ENCODE data around the gene IL31RA.

IL31RA gene

GRCh38 chr5:55902696-55903095 is 51.5 kb downstream of the IL31RA start:
- DNase-seq (ENCODE audit: low spot score) = no peak

GRCh38 chr5:55903121-55903701 is 52.1 kb downstream of the IL31RA start:
- DNase-seq (ENCODE audit: low spot score) = no peak

- DNase-seq (ENCODE audit: low spot score) = no peak
These were observed 53.0 kb downstream of the IL31RA start for GRCh38 chr5:55904152-55904551.

GRCh38 chr5:55905251-55905650 is 54.1 kb downstream of the IL31RA start:
- no peak for DNase-seq (ENCODE audit: low spot score)

GRCh38 chr5:55907927-55908326 is 56.8 kb downstream of the IL31RA start:
- no peak for DNase-seq (ENCODE audit: low spot score)

- no peak for DNase-seq (ENCODE audit: low spot score)
These were observed 57.6 kb downstream of the IL31RA start for GRCh38 chr5:55908804-55909203.

GRCh38 chr5:55911784-55912653 is 60.9 kb downstream of the IL31RA start:
- DNase-seq (ENCODE audit: low spot score) = no peak

- DNase-seq (ENCODE audit: low spot score) = no peak
These were observed 62.6 kb downstream of the IL31RA start for GRCh38 chr5:55913466-55914413.

GRCh38 chr5:55914971-55915370 is 63.8 kb downstream of the IL31RA start:
- no peak for DNase-seq (ENCODE audit: low spot score)

- no peak for DNase-seq (ENCODE audit: low spot score)
These were observed 64.6 kb downstream of the IL31RA start for GRCh38 chr5:55915783-55916182.

- no peak for DNase-seq (ENCODE audit: low spot score)
These were observed 65.8 kb downstream of the IL31RA start for GRCh38 chr5:55916986-55917385.

- no peak for DNase-seq (ENCODE audit: low spot score)
These were observed 66.4 kb downstream of the IL31RA start for GRCh38 chr5:55917402-55918086.

- DNase-seq (ENCODE audit: low spot score) = no peak
These were observed 67.2 kb downstream of the IL31RA start for GRCh38 chr5:55918087-55919035.

- DNase-seq (ENCODE audit: low spot score) = no peak
These were observed 68.5 kb downstream of the IL31RA start for GRCh38 chr5:55919625-55920024.

- no peak for DNase-seq (ENCODE audit: low spot score)
These were observed 69.6 kb downstream of the IL31RA start for GRCh38 chr5:55920784-55921183.

GRCh38 chr5:55921617-55922016 is 70.5 kb downstream of the IL31RA start:
- DNase-seq (ENCODE audit: low spot score) = no peak

GRCh38 chr5:55923177-55923771 is 72.1 kb downstream of the IL31RA start:
- DNase-seq (ENCODE audit: low spot score) = peak; percentile 59

GRCh38 chr5:55923865-55924500 is 72.8 kb downstream of the IL31RA start:
- DNase-seq (ENCODE audit: low spot score) = no peak

- DNase-seq (ENCODE audit: low spot score) = no peak
These were observed 73.6 kb downstream of the IL31RA start for GRCh38 chr5:55924744-55925143.

- DNase-seq (ENCODE audit: low spot score) = no peak
These were observed 74.0 kb downstream of the IL31RA start for GRCh38 chr5:55925181-55925580.
